ENCODE data around the gene IL2RA.

DNA sequence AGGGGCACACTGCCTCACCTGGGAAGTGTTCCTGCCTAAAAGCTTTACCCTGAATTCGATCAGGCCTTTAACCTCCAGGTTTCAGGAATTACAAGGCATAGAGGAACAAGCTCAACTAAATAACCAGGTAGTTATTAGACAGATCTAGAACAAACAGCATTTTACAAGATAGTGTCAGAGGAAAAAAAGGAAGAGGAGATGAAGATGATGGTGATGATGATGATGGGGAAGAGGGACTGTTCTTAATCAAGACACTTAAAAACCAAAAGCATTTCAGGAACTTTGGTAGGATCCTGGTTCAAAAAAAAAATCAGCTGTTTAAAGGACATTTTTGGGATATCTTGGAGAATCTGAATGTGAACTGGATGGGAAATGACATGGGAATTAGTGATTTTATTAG is 38.2 kb upstream of the IL2RA start:
- TF ChIP-seq, protein P1, sequence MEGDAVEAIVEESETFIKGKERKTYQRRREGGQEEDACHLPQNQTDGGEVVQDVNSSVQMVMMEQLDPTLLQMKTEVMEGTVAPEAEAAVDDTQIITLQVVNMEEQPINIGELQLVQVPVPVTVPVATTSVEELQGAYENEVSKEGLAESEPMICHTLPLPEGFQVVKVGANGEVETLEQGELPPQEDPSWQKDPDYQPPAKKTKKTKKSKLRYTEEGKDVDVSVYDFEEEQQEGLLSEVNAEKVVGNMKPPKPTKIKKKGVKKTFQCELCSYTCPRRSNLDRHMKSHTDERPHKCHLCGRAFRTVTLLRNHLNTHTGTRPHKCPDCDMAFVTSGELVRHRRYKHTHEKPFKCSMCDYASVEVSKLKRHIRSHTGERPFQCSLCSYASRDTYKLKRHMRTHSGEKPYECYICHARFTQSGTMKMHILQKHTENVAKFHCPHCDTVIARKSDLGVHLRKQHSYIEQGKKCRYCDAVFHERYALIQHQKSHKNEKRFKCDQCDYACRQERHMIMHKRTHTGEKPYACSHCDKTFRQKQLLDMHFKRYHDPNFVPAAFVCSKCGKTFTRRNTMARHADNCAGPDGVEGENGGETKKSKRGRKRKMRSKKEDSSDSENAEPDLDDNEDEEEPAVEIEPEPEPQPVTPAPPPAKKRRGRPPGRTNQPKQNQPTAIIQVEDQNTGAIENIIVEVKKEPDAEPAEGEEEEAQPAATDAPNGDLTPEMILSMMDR (IDR thresholded peaks at IDR 0.05), result no peak
- no peak for TF ChIP-seq POLR2A (IDR thresholded peaks at IDR 0.05)
